Hematopoietic multipotent progenitor cell treated with erythropoietin and hydrocortisone succinate and interleukin-3 and kit ligand, for 4 days (in vitro differentiated cells): ENCODE results near the gene GTPBP8.
"Not testable (repeated sequence)": the region's sequence is repeated elsewhere in the genome, so short reads cannot be mapped to it uniquely, and the experiment has no call there.

Experiments
- DNase-seq: peaks from one replicate; pipeline ENCODE4 v3.0.0-alpha.2; 2015

Gene GTPBP8

DNA sequence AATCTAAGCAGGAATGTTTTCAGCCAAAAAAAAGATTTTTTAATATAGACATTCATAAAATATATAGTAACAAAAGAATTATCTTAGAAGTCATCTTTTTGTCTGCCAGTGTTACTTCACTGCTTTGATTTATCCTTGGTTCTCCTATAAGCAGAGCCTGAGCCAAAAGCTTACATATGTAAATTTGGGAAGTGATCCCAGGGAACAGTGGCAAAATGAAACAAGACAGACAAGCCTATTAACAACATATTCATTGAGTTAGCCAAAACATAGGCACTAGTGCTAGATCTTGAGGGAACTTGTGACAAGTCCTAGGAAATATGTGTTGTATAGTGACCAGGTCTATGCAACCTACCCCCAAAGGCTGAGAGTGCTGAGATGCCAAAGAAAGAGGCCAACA, 11.3 kb downstream of the GTPBP8 start:
- DNase-seq: no peak

DNA sequence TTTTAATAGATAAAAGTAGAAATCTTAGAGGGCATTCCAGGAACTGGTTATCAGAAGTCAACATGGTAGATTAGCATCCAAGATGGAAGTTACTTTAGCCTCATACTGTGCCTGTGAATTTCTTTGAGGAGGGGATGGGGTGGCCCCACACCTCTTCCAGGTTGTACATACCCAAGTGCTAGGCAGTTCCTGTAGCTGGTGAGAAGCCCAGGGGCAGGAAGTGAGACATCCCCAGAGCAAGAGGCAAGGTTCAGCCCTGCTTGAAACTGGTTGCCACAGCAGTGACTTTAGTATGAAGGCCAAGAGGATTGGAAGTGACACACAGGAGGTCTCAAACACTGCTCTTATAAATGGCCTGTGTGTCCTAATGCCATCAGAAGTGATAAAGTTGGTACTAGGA, 11.9 kb downstream of the GTPBP8 start:
- no peak for DNase-seq

DNA sequence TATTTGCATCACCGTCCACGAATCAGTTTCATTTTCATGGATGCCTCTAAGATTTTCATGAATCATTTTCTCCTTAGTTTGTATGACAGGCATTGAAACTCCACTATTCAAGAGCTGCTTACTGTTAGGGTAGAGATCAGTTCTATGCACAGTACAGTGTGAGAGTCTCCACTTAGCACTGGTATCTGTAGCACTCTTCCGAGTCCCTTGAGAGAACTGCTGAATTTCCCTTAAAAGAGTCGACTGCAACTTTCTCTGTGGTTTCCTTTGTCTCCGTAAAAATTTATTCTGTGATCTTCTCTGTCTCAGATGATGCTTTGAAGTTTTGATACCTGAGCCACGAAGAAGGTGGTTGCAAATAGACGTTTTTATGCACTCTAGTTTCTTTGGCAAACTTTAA, 14.8 kb downstream of the GTPBP8 start:
- DNase-seq: no peak

GRCh38 chr3:113006359-113007056, 15.7 kb downstream of the GTPBP8 start:
- no peak for DNase-seq

DNA sequence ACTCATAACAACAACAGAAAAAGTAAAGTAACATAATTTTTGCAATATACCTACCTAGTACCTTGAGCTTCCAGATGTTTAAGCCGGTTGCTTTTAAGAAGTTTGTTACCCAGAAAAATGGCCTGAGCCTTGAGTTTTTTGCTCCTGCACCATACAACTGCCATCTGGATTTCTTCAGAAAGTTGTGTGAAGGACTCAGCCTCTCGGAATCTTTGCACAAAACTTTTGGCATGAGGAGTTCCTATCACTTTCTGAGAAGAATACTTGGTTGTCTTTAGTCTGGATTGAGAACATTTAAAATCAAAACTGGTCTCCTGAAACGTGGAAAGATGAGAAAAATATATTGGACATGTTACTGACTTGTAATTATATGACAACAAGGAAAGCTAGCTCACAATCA, 17.3 kb downstream of the GTPBP8 start:
- no peak for DNase-seq

GRCh38 chr3:113013593-113013992, 22.8 kb downstream of the GTPBP8 start:
- DNase-seq: no peak

- DNase-seq: peak; percentile 38
Measured at GRCh38 chr3:113018536-113019181, 27.9 kb downstream of the GTPBP8 start.

GRCh38 chr3:113019182-113020137, 28.7 kb downstream of the GTPBP8 start:
- DNase-seq: peak; percentile 97

DNA sequence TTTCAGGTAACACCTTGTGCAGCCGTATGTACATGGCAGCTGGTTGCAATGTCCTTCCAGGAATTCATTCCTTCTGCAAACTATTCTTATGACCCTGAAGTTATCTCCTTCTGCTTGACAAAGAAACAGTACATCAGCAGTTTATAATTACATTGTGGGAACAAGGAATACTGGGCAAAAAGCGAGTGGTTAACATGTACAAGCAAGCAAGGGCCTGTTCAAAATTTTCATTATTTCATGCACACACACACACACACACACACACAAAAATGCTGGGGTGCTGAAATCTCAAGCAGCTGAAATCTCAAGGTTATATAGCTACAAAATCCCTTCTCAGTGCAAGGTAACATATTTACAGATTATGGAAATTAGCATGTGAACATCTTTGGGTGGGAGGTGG, 30.7 kb downstream of the GTPBP8 start:
- DNase-seq: no peak

DNA sequence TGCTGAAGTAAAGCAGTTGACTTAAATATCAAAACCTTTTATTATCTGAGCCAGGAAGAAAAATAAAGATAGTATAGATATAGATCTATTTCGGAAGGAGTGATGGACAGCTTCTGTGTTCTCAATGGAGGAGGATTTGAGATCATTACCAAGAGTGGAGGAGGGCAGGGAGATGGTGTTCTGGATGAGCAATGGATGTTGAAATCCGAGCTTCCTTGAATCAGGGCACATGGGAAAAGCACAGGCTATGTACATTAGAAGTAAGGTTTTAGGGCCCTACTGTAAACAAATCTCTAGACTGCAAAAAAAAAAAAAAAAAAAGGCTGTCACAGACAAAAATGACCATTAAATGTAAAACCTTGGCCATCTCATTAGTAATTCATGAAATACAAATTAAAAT, 43.2 kb downstream of the GTPBP8 start:
- DNase-seq: no peak

DNA sequence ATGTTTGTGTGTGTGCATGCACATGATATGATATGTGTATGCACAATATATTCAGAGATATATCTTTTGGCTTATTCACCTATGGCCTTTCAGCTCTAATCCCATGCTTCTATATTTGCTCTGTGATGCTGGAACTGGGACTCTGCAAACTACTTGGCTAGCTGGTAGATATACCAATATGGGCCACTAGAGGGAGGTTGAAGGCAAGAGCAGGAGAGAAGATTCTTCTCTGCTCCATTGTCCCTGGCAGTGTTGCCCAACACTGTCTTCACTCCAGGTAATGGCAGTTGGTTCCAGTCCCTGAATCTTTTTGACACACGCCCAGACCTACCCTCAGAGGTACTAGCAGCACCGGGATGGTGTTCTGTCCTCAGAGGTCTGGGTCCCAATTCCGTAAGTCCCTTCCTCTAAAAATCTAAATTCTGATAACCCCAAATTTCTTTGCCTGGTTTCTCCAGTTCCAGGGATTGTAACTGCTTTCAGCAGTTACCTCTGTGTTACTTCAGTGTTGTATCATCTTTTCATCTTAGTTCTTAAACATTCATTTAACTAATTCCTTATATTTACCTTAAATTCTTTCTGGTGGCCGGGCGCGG, 44.7 kb downstream of the GTPBP8 start:
- DNase-seq: peak; percentile 79

DNA sequence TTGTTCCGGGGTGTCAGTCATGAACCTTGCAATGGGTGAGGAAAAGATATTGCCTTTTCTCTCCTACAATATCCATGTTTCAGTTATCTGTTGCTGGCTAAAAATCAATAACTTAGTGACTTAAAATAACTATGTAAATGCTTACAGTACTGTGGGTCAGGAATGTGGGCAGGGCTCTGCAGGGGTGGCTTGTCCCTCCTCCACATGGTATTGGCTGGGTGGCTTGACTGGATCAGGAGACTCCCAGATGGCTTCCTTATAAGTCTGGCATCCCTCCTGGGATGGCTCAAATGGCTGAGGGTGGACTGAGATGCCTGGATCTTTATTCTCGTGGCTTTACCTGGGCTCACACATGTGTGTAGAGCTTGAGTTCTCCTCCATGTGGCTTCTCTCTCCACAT, 47.5 kb downstream of the GTPBP8 start:
- DNase-seq: no peak

DNA sequence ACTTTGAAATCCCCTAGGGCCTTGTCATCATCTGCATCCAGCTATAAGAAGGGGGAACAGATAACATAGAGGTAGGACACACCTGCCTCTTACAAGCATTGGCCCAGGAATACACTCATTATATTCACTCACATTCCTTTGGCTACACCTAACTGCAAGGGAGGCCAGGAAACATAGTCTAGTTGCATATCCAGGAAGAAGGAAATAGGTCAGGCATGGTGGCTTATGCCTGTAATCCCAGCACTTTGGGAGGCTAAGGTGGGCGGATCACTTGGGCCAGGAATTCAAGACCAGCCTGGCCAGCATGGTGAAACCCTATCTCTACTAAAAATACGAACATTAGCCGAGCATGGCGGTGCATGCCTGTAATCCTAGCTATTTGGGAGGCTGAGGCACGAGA, 48.8 kb downstream of the GTPBP8 start:
- no peak for DNase-seq

DNA sequence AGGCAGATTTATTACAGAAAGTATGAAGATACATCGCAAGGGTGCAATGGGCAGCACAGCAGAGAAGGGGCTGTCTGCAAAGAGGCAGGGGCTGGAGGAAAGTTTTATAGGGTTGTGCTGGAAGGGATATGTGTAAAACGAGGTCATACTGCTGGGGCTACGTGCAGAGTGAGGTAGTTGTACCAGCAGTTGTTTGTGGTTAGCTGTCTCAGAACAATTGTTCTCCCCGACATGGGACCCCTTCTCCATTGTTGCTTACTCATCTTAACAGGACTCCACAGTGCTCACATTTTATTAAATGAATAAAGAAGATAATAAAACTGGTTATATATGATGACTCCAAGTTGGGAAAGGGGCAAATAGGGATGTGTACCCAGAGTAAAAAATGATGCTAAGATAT, 49.4 kb downstream of the GTPBP8 start:
- DNase-seq: no peak

- DNase-seq: no peak
Measured at GRCh38 chr3:113043686-113044085, 52.9 kb downstream of the GTPBP8 start.

DNA sequence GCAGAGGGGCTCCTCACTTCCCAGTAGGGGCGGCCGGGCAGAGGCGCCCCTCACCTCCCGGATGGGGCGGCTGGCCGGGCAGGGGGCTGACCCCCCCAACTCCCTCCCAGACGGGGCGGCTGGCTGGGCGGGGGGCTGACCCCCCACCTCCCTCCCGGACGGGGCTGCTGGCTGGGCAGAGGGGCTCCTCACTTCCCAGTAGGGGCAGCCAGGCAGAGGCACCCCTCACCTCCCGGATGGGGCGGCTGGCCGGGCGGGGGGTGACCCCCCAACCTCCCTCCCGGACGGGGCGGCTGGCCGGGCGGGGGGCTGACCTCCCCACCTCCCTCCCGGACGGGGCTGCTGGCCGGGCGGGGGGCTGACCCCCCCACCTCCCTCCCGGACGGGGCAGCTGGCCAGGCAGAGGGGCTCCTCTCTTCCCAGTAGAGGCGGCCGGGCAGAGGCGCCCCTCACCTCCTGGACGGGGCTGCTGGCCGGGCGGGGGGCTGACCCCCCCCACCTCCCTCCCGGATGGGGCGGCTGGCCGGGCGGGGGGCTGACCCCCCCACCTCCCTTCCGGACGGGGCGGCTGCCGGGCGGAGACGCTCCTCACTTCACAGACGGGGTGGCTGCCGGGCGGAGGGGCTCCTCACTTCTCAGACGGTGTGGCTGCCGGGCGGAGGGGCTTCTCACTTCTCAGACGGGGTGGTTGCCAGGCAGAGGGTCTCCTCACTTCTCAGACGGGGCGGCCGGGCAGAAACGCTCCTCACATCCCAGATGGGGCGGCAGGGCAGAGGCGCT, 55.6 kb downstream of the GTPBP8 start:
- DNase-seq: not testable (repeated sequence)

DNA sequence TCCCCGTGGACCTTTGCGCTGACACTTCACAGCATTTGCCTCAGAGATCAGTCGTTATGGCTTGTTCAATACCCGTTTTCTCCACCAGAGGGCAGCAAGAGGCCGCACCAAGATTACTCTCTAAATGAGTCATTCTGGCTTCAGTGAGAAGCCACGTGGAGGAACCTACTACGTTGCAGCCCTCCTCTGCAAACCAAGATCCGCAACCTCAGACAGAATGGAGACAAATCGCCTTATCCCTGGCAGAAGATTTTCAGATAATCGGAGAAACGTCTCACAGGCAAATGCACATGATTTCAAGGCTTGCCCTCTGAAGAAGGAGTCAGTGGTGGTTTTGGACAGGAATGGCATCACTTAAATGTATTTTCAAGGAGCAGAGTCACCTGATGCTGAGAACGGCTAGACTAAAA, 60.5 kb downstream of the GTPBP8 start:
- peak; percentile 91 for DNase-seq
